HG03025 (cell line): ENCODE results near the gene R3HDML.
"Not testable (repeated sequence)": the region's sequence is repeated elsewhere in the genome, so short reads cannot be mapped to it uniquely, and the experiment has no call there.

Source experiments
- ATAC-seq: cut with Tn5 transposase; IDR thresholded peaks from one replicate; pipeline ENCODE4 v1.9.1; 2021; ENCODE audit warnings: mild to moderate bottlenecking, moderate library complexity; ENCODE audit not compliant: unreplicated experiment, low FRiP score

Gene R3HDML

GRCh38 chr20:44326391-44327159, 10.3 kb upstream of the R3HDML start:
- no peak for ATAC-seq

- ATAC-seq: not testable (repeated sequence)
Observed at GRCh38 chr20:44327748-44328147, 9.1 kb upstream of the R3HDML start.

DNA sequence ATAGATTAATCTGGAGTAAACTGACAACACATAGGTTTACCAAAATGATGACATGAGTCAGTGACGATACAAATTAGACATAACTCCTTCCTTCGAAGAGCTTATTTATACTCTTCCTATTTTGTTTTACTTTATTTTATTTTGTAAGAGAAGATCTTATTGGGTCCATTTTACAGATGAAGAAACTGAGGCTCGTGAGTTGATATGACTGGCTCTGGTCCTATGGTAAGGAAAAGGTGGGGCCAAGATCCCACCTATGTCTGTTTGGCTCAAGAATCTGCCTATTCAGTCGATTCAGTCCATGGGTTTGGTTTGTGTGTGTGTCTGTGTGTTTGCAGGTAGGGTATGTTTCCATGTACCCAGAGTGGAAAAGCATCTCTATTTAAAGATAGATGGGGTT, 8.4 kb upstream of the R3HDML start:
- no peak for ATAC-seq

DNA sequence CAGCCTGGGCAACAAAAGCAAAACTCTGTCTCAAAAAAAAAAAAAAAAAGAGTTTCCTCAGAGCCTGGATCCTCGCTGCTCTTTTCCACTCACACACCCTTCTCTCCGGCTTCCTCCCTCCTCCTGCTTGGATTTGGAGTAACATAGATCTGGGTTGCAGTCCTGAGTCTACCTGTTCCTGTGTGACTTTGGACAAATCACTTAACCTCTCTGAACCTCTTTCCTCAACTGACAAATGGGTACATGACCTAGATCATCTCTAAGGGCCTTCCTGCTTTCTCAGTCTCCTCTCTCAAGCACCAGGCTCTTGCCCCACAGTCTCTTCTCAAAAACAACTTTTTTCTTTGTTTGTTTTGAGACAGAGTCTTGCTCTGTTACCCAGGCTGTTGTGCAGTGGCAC, 5.6 kb upstream of the R3HDML start:
- no peak for ATAC-seq

DNA sequence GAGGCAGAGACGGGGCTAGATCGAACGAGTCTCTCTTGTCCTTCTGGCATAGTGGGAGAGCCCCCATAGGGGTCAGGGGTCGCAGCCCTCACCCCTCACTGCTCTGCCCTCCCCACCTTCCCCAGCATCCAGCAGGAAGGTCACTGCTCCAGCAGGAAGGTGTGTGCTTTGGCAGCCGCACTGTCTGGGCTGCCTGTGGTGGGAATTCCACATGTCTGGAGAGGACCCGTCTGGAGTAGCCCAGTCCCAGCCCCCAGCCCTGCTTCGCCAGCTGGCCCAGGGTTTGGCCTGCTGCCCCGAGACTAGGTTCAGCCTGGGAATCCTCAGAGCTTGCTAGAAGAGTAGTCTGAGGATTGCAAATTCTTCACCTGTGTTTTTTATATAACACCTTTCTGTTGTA, 2.5 kb upstream of the R3HDML start:
- no peak for ATAC-seq

- ATAC-seq: no peak
Observed at GRCh38 chr20:44334709-44335108, 2.1 kb upstream of the R3HDML start.

GRCh38 chr20:44335675-44336074, 1.2 kb upstream of the R3HDML start:
- no peak for ATAC-seq

- no peak for ATAC-seq
Observed at GRCh38 chr20:44336086-44336485, 757 bp upstream of the R3HDML start.

DNA sequence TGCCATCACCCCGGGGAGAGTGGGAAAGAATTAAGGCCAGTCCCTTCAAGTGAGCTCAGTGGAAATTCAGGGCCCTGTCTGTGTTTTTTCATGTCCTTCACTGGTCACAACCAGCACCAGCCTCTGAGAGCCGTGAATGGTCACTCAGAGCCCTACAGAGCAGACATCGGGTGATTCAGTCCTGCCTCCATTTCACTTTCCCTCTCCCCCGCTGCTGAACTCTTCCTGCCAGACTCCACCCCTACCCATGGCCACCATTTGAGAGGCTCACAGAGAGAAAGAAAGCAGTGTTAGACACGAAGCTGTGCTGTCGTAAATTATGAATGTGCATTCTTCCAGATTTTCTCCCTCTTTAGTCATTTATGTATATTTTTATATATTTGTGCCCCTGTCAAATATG, 5.4 kb downstream of the R3HDML start:
- ATAC-seq: no peak

- ATAC-seq: no peak
Observed at GRCh38 chr20:44343162-44343675, 6.4 kb downstream of the R3HDML start.

DNA sequence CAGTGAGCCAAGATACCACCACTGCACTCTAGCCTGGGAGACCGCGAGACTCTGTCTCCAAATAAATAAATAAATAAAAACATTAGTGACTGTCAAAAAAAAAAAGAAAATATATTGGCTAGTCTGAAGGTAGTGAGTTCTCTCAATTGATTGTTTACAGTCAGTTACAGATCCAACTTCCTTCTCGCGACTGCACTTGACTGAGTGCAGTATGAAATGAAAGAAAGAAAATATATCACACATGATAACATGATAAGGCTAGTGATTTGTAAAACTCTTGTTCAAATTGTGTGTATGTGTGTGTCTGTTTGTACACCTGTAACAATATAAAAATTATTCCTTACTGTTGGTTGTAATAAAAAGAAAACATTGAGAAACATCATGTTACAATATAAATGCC, 7.9 kb downstream of the R3HDML start:
- no peak for ATAC-seq

DNA sequence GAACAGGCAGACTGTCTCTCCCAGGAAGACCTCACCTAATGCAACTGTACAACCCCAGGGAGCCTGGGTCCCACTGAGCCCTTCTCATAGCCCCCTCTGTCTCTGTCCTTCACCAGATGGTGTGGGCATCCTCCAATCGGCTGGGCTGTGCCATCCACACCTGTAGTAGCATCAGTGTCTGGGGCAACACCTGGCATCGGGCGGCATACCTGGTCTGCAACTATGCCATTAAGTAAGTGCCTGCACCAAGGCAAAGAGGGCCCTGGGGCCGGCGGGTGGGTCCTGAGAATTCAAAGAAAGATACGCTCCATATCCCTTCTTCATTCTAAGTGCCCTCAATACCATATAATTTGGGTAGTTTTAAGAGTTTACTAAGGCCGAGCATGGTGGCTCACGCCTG, 8.3 kb downstream of the R3HDML start:
- ATAC-seq: no peak

DNA sequence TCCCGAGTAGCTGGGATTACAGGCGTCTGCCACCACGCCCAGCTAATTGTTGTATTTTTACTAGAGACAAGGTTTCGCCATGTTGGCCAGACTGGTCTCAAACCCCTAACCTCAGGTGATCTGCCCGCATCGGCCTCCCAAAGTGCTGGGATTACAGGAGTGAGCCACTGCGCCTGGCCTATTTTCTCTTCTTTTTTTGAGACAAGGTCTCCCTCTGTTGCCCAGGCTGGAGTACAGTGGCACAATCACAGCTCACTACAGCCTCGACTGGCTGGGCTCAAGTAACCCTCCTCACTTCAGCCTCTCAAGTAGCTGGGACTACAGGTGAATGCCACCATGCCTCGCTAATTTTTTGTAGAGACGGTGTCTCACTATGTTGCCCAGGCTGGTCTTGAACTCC, 9.1 kb downstream of the R3HDML start:
- not testable (repeated sequence) for ATAC-seq

DNA sequence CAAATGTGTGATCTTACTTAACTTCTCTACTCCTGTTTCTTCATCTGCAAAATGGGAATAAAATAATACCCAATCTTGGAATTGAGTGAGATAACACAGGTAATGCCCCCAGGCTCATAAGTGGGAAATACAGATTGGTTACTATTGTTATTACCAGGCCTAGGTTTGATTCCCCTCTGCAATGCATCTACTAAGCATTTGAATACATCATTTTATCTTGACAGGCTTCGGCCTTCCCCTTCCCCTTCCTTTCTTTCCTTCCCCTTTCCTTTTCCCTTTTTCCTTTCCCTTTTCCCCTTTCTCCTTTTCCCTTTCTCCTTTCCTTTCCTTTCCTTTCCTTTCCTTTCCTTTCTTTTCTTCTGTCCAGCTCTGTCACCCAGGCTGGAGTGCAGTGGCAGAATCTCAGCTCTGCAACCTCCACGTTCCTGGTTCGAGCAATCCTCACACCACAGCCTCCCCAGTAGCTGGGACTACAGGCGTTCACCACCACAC, 11.4 kb downstream of the R3HDML start:
- ATAC-seq: no peak

DNA sequence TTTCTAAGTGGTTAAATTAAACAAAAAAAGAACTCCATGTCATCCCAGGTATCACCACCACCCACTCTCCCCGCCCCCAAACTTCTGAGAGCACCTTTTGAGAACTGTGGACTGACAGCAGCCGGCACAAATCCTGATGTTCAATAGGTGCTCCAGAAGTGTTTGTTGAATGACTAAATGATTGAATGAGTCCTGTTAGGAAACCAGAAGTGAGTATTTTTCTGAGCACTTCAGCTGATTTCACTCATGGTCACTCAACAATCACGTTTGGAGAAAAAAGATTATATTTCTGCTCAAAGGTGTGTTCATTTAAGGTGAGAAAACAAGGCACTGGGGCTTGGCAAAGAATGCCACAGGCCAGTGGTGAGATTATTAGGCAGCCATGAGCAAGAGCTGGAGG, 12.5 kb downstream of the R3HDML start:
- ATAC-seq: no peak

GRCh38 chr20:44350567-44350966, 13.7 kb downstream of the R3HDML start:
- ATAC-seq: no peak

- ATAC-seq: no peak
Observed at GRCh38 chr20:44354979-44355497, 18.2 kb downstream of the R3HDML start.

GRCh38 chr20:44355498-44356352, 18.9 kb downstream of the R3HDML start, which contains the start of gene HNF4A:
Gene HNF4A, plus strand, starts transcription at chr20:44355699. Its CDS starts 106 bp downstream, at chr20:44355805.
- ATAC-seq: no peak

GRCh38 chr20:44356353-44356723, 19.5 kb downstream of the R3HDML start:
- ATAC-seq: no peak

- ATAC-seq: no peak
Observed at GRCh38 chr20:44357020-44357419, 20.2 kb downstream of the R3HDML start.

- ATAC-seq: no peak
Observed at GRCh38 chr20:44357555-44358125, 20.8 kb downstream of the R3HDML start.
